Endothelial cell of umbilical vein (primary cell): ENCODE measurements around the gene APOC3. TPM values are rescaled to one million over a fixed set of nuclear protein-coding genes. Genes with fewer than 3 reads are reported as not detected.

ENCODE experiments used
- BruUV-seq: library from RNA; stranded (reverse); fragments of 400-500 nt; replicated peaks from 2 replicates; lab custom pipeline; 2021; lab: Mats Ljungman, UMichigan
- CTCF ChIA-PET: fragments of 300-600, 350-600 bp; sonication (Branson Sonifier 250); formaldehyde crosslinking; loops from one replicate; lab custom pipeline; 2021; ENCODE audit warnings: antibody characterized with exemption, inconsistent platforms; lab: Charles Lee
- POLR2A ChIA-PET: fragments of 300-600, 350-600 bp; sonication (Branson Sonifier 250); formaldehyde crosslinking; loops from one replicate; lab custom pipeline; 2021; ENCODE audit warnings: antibody characterized with exemption, inconsistent platforms; lab: Charles Lee
- DNase-seq: peaks from one replicate; pipeline ENCODE4 v3.0.0-alpha.2; 2011; ENCODE audit warnings: low read depth, low spot score
- FAIRE-seq: peaks from 2 replicates; lab custom pipeline; 2011; peaks lifted over from hg19 to GRCh38; lab: Jason Lieb, UNC
- H2AFZ ChIP-seq: 2 replicates; pipeline ENCODE4 v1.6.0; 2012; ENCODE audit warnings: low read depth, low read length, control low read depth, inconsistent platforms
- H3K27ac ChIP-seq: 2 replicates; pipeline ENCODE4 v1.5.1; 2011; ENCODE audit warnings: low read depth, mild to moderate bottlenecking, control low read depth, low read length, moderate library complexity; ENCODE audit not compliant: insufficient read depth
- H3K27me3 ChIP-seq, 2 experiments: 2 replicates each; pipeline versions ENCODE4 v1.6.0 to v1.6.1; 2011; ENCODE audit warnings: low read length in 2 of 2, mixed read lengths in 1 of 2; ENCODE audit not compliant: control insufficient read depth in 2 of 2, insufficient read depth in 2 of 2
- H3K36me3 ChIP-seq, 2 experiments: 2 replicates in 1 of 2; 3 replicates in 1 of 2; pipeline ENCODE4 v1.5.1; 2011; ENCODE audit warnings: low read length in 2 of 2, mild to moderate bottlenecking in 1 of 2, moderate library complexity in 1 of 2; ENCODE audit not compliant: control insufficient read depth in 2 of 2, insufficient read depth in 2 of 2; ENCODE audit errors: extremely low read depth in 1 of 2
- H3K4me1 ChIP-seq: 3 replicates; pipeline ENCODE4 v1.5.1; 2011; ENCODE audit warnings: mild to moderate bottlenecking, low read length; ENCODE audit not compliant: control insufficient read depth, insufficient read depth; ENCODE audit errors: extremely low read depth
- H3K4me2 ChIP-seq: 2 replicates; pipeline ENCODE4 v1.6.1; 2011; ENCODE audit warnings: low read length, control low read depth, mixed read lengths; ENCODE audit not compliant: insufficient read depth
- H3K4me3 ChIP-seq, 3 experiments: fragments of 200-600 bp in 1 of 3; sonication (generic), shearing (Covaris generic) in 1 of 3; replicated peaks in 1 of 3; 2 replicates each; pipeline ENCODE4 v1.5.1; 2011 to 2016; ENCODE audit warnings: control low read depth in 3 of 3, low read length in 3 of 3, mild to moderate bottlenecking in 2 of 3, inconsistent platforms in 1 of 3, low read depth in 1 of 3, moderate library complexity in 1 of 3; ENCODE audit not compliant: insufficient read depth in 1 of 3
- H3K79me2 ChIP-seq: 2 replicates; pipeline ENCODE4 v1.6.0; 2012; ENCODE audit warnings: low read length, inconsistent platforms; ENCODE audit not compliant: control insufficient read depth, insufficient read depth
- H3K9ac ChIP-seq: replicated peaks from 2 replicates; pipeline ENCODE3; 2011; ENCODE audit warnings: low read length, control low read depth; ENCODE audit not compliant: insufficient read depth; ENCODE audit errors: extremely low read depth
- H3K9me1 ChIP-seq: replicated peaks from 3 replicates; pipeline ENCODE4 v1.6.0; 2011; ENCODE audit warnings: mild to moderate bottlenecking, low read length; ENCODE audit not compliant: control insufficient read depth, insufficient read depth; ENCODE audit errors: extremely low read depth
- H3K9me3 ChIP-seq: replicated peaks from 2 replicates; pipeline ENCODE4 v1.5.1; 2012; ENCODE audit warnings: low read length, inconsistent platforms; ENCODE audit not compliant: control insufficient read depth, insufficient read depth
- H4K20me1 ChIP-seq: replicated peaks from 2 replicates; pipeline ENCODE3; 2011; ENCODE audit warnings: mild to moderate bottlenecking, low read length; ENCODE audit not compliant: control insufficient read depth, insufficient read depth; ENCODE audit errors: extremely low read depth
- CTCF ChIP-seq, 2 donors: IDR thresholded peaks; 1 replicate in 1 of 2; 2 replicates in 1 of 2; pipeline ENCODE4 v1.5.1; 2011; ENCODE audit warnings: low read length in 2 of 2, mild to moderate bottlenecking in 2 of 2, moderate library complexity in 2 of 2, control low read depth in 1 of 2, inconsistent platforms in 1 of 2, low read depth in 1 of 2; ENCODE audit not compliant: insufficient read depth in 1 of 2; ENCODE audit errors: extremely low read depth in 1 of 2
- EZH2 ChIP-seq: IDR thresholded peaks from 2 replicates; pipeline ENCODE4 v1.6.1; 2012; ENCODE audit warnings: borderline replicate concordance, low read depth, mild to moderate bottlenecking, moderate library complexity, low read length, inconsistent platforms; ENCODE audit not compliant: severe bottlenecking
- FOS ChIP-seq: IDR thresholded peaks from 2 replicates; pipeline ENCODE4 v1.6.1; 2011; ENCODE audit warnings: mild to moderate bottlenecking, low read length, moderate library complexity, borderline replicate concordance; ENCODE audit not compliant: insufficient read depth
- GATA2 ChIP-seq: IDR thresholded peaks from 2 replicates; pipeline ENCODE4 v1.7.0; 2011; ENCODE audit warnings: low read depth, mild to moderate bottlenecking, moderate library complexity, mixed read lengths, low read length; ENCODE audit not compliant: insufficient read length, insufficient read depth
- JUN ChIP-seq: IDR thresholded peaks from 2 replicates; pipeline ENCODE4 v1.6.1; 2011; ENCODE audit warnings: borderline replicate concordance, low read depth; ENCODE audit not compliant: insufficient read length, insufficient read depth
- MAX ChIP-seq: IDR thresholded peaks from 2 replicates; pipeline ENCODE4 v1.6.1; 2011; ENCODE audit not compliant: insufficient read depth, insufficient read length
- MYC ChIP-seq: IDR thresholded peaks from one replicate; pipeline ENCODE4 v1.6.1; 2011; ENCODE audit warnings: mild to moderate bottlenecking, low read depth, low read length
- POLR2A ChIP-seq: IDR thresholded peaks from 2 replicates; pipeline ENCODE4 v1.6.1; 2012; ENCODE audit warnings: low read depth, mild to moderate bottlenecking, control low read depth, low read length
- POLR2AphosphoS5 ChIP-seq: IDR thresholded peaks from 2 replicates; pipeline ENCODE4 v1.6.1; 2012; ENCODE audit warnings: low read depth, mild to moderate bottlenecking, control low read depth, low read length, moderate library complexity; ENCODE audit not compliant: insufficient read depth
- dilution Hi-C: fragments of 300-500 bp; cut with MboI; formaldehyde crosslinking; loops from one replicate; pipeline ENCODE4 v1.15.0; 2019; ENCODE audit warnings: low sequenced_read_pairs; ENCODE audit not compliant: extremely low pct_ligation_motif_present
- intact Hi-C: fragments of 100-400 bp; cut with micrococcal nuclease; formaldehyde crosslinking; loops from one replicate; pipeline ENCODE4 v1.10.0; 2022
- polyA plus RNA-seq, 4 experiments: library from polyadenylated mRNA; depleted of rRNA in 3 of 4; stranded (reverse) in 3 of 4; unstranded in 1 of 4; fragments of >200 nt; gene quantifications; 2 replicates each; pipeline versions ENCODE4 v1.2.1 to v1.2.3, GENCODE V29; 2011 to 2012; ENCODE audit warnings: missing spikeins in 1 of 4
- total RNA-seq: library from RNA; stranded (reverse); gene quantifications from 2 replicates; pipeline ENCODE4 v1.2.3, GENCODE V29; 2021

Gene APOC3
- total and polyA plus RNA-seq, 2 donors (not counting 3 experiments of a cell fraction or from before 2014, with no cell fraction given): not detected

GRCh38 chr11:116874251-116874650, 44.5 kb downstream of the APOC3 start:
- no peak overlapping the region for H3K4me2 ChIP-seq
- no peaks in the 10 kb centered on the region for H3K79me2 ChIP-seq
- peaks cover 6% of the 10 kb centered on the region for H3K4me1 ChIP-seq
- H3K27me3 ChIP-seq: no peaks in the 10 kb centered on the region
- DNase-seq: no peak
- no peaks in the 10 kb centered on the region for H4K20me1 ChIP-seq
- no TSS peak for BruUV-seq
- no peak for FAIRE-seq
- H3K27ac ChIP-seq: no peak overlapping the region
- H3K9me3 ChIP-seq: no peaks in the 10 kb centered on the region
- no peak overlapping the region for H3K4me3 ChIP-seq
- no peak overlapping the region for H3K9ac ChIP-seq
- no peak for TF ChIP-seq JUN
- no peak for TF ChIP-seq FOS
- intact Hi-C loops: no loop called here
- H3K9me1 ChIP-seq: no peaks in the 10 kb centered on the region
- CTCF ChIA-PET: interaction anchor here (0.6 to 2.1 kb wide), 2 partner anchors 10 to 83 kb away, joined by 3 to 5 read pairs; partner anchors contain the start of gene APOA5
- dilution Hi-C loops: no loop called here
- no peak overlapping the region for H2AFZ ChIP-seq
- POLR2A ChIA-PET: no interaction called here
- peaks cover 6 to 10% of the 10 kb centered on the region in 2 experiments for H3K36me3 ChIP-seq

- H3K9me1 ChIP-seq: no peaks in the 10 kb centered on the region
- H3K9me3 ChIP-seq: no peaks in the 10 kb centered on the region
- DNase-seq (no peak), FAIRE-seq (no peak)
- H3K27ac ChIP-seq: no peak overlapping the region
- no peak overlapping the region for H2AFZ ChIP-seq
- no peaks in the 10 kb centered on the region for H4K20me1 ChIP-seq
- no TSS peak for BruUV-seq
- H3K4me1 ChIP-seq: peaks cover 6% of the 10 kb centered on the region
- H3K27me3 ChIP-seq: no peaks in the 10 kb centered on the region
- CTCF ChIA-PET: interaction anchor here (0.6 kb wide), 1 partner anchor 243 kb away, joined by 3 read pairs; no protein-coding TSS in a partner anchor
- POLR2A ChIA-PET: no interaction called here
- H3K79me2 ChIP-seq: no peaks in the 10 kb centered on the region
- no peak overlapping the region for H3K4me2 ChIP-seq
- TF ChIP-seq EZH2 (no peak), MYC (no peak), MAX (no peak), POLR2AphosphoS5 (no peak), POLR2A (no peak), CTCF (IDR thresholded peaks at IDR 0.05; ENCODE audit: extremely low read depth in 1 of 2, insufficient read depth in 1 of 2, low read depth in 1 of 2, low read length in 2 of 2) (no peak), GATA2 (no peak), FOS (no peak), JUN (no peak)
- H3K9ac ChIP-seq: no peak overlapping the region
- peaks cover 2 to 10% of the 10 kb centered on the region in 2 experiments for H3K36me3 ChIP-seq
- intact Hi-C loops: no loop called here
- dilution Hi-C loops: no loop called here
- no peak overlapping the region for H3K4me3 ChIP-seq
These were observed 45.5 kb downstream of the APOC3 start for GRCh38 chr11:116875194-116875593.
